Nephron (organoid): ENCODE data around the gene AK9.

Experiments
- H3K27ac Mint-ChIP-seq, 3 experiments: 2 replicates each; pipeline ENCODE4 v1.8.0; 2020; ENCODE audit warnings: mixed read lengths in 3 of 3, mild to moderate bottlenecking in 2 of 3, moderate library complexity in 1 of 3
- H3K27me3 Mint-ChIP-seq: 2 replicates; pipeline ENCODE4 v1.8.0; 2021; ENCODE audit warnings: low read depth, mild to moderate bottlenecking, moderate library complexity, mixed read lengths
- H3K36me3 Mint-ChIP-seq: 2 replicates; pipeline ENCODE4 v1.8.0; 2020; ENCODE audit warnings: low read depth, mixed read lengths
- H3K4me1 Mint-ChIP-seq: 2 replicates; pipeline ENCODE4 v1.8.0; 2020; ENCODE audit warnings: mixed read lengths
- H3K4me3 Mint-ChIP-seq, 3 experiments: 2 replicates each; pipeline ENCODE4 v1.8.0; 2020; ENCODE audit warnings: mild to moderate bottlenecking in 3 of 3, mixed read lengths in 3 of 3, moderate library complexity in 2 of 3
- H3K9me3 Mint-ChIP-seq: 2 replicates; pipeline ENCODE4 v1.8.0; 2020; ENCODE audit warnings: mixed read lengths
- TF ChIP-seq, protein P1 (sequence below), 3 experiments: fragments of 200-600 bp; sonication (generic); IDR thresholded peaks; one replicate each; pipeline ENCODE4 v1.5.0; 2021; ENCODE audit warnings: antibody characterized with exemption in 3 of 3; ENCODE audit not compliant: unreplicated experiment in 3 of 3

AK9 gene

DNA sequence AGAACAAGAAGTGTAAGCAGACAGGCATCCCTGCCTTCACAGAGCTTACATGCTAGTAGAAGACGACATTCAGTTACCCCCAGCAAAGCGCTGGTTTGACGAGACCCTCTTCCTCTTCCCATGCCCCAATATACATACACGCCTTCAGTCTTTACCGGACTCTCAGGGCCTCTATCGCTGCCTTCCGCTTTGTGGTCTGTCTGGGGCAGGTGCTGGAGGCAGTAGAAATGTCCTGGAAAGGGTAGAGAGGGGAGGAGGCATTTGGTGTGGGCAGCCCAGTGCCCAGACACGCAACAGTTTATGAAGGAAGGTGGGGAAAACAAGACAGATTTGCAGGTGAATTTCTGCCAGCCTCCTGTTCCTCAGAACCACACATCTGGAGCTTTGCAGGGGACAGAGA, 244.5 kb downstream of the AK9 start:
- Mint-ChIP-seq H3K4me3 (no peak overlapping the region), H3K4me1 (peaks cover 12% of the 10 kb centered on the region), H3K27me3 (no peaks in the 10 kb centered on the region), H3K9me3 (no peaks in the 10 kb centered on the region), H3K27ac (no peak overlapping the region), H3K36me3 (peaks cover 13% of the 10 kb centered on the region)
- TF ChIP-seq, protein P1, sequence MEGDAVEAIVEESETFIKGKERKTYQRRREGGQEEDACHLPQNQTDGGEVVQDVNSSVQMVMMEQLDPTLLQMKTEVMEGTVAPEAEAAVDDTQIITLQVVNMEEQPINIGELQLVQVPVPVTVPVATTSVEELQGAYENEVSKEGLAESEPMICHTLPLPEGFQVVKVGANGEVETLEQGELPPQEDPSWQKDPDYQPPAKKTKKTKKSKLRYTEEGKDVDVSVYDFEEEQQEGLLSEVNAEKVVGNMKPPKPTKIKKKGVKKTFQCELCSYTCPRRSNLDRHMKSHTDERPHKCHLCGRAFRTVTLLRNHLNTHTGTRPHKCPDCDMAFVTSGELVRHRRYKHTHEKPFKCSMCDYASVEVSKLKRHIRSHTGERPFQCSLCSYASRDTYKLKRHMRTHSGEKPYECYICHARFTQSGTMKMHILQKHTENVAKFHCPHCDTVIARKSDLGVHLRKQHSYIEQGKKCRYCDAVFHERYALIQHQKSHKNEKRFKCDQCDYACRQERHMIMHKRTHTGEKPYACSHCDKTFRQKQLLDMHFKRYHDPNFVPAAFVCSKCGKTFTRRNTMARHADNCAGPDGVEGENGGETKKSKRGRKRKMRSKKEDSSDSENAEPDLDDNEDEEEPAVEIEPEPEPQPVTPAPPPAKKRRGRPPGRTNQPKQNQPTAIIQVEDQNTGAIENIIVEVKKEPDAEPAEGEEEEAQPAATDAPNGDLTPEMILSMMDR (IDR thresholded peaks at IDR 0.05; ENCODE audit: unreplicated experiment in 3 of 3) = no peak

DNA sequence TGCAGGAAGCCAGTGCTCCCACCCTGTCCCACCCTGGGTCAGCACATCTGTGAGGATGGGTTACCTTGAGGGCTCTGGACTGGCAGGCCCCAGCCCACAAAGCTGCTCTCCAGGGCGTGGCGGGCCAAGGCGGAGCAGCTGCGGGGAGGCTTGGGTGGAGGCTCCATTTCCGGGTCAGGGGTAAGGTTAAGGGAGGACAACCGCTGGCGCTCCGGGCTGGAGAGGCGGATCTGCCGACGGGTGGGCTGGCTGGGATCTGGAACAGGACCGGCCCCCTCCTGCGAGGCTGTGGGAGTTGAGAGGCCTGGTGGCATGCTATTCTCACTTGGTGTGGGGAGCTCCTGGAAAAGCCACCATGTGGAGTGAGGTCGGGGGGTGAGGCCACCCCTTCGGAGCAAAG, 244.9 kb downstream of the AK9 start:
- Mint-ChIP-seq H3K36me3 (peaks cover 13% of the 10 kb centered on the region), H3K9me3 (no peaks in the 10 kb centered on the region), H3K27me3 (no peaks in the 10 kb centered on the region), H3K4me3 (no peak overlapping the region), H3K27ac (no peak overlapping the region), H3K4me1 (peaks cover 16% of the 10 kb centered on the region)
- TF ChIP-seq, protein P1 (IDR thresholded peaks at IDR 0.05; ENCODE audit: unreplicated experiment in 3 of 3) = no peak

DNA sequence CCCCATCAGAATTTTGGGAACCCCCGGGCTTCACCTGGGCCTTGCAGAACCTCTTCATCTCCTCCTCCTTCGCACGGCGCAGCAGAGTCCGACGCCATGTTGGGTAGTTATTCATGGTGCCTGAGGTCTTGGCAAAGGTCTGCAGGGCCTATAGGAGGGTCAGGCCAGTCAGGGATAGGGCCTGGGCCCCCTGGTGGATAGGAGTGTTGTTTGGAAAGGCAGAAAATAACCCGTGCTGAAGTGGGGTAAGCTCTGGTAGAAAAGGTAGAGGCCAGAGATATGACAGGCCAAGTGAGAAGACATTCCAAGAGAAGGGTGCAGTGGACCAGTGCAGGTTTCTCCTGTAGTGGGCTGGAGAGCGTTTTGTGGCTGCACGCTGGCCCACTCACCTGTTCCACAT, 245.6 kb downstream of the AK9 start:
- no peaks in the 10 kb centered on the region for H3K27me3 Mint-ChIP-seq
- H3K4me3 Mint-ChIP-seq = no peak overlapping the region
- peaks cover 12% of the 10 kb centered on the region for H3K4me1 Mint-ChIP-seq
- H3K27ac Mint-ChIP-seq = no peak overlapping the region
- peaks cover 9% of the 10 kb centered on the region for H3K36me3 Mint-ChIP-seq
- TF ChIP-seq, protein P1 (IDR thresholded peaks at IDR 0.05; ENCODE audit: unreplicated experiment in 3 of 3) = no peak
- no peaks in the 10 kb centered on the region for H3K9me3 Mint-ChIP-seq

DNA sequence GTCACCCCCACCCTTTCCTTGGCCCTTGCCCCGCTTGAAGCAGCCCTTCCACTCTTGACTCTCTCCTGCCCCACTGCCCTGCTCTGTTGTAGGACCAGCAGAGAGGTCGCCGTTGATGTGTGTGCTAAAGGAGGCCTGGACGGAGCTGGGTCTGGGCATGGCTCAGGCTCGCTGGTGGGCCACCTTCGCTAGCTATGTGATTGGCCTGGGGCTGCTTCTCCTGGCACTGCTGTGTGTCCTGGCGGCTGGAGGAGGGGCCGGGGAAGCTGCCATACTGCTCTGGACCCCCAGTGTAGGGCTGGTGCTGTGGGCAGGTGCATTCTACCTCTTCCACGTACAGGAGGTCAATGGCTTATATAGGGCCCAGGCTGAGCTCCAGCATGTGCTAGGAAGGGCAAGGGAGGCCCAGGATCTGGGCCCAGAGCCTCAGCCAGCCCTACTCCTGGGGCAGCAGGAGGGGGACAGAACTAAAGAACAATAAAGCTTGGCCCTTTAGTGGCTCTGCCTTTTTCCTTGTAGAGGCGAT, 247.5 kb downstream of the AK9 start:
- H3K4me3 Mint-ChIP-seq = peak overlapping the region in 2 of 3 experiments; percentile 97 to 98
- peaks cover 17% of the 10 kb centered on the region for H3K4me1 Mint-ChIP-seq
- no peaks in the 10 kb centered on the region for H3K9me3 Mint-ChIP-seq
- no peak overlapping the region for H3K27ac Mint-ChIP-seq
- no peaks in the 10 kb centered on the region for H3K27me3 Mint-ChIP-seq
- peaks cover 9% of the 10 kb centered on the region for H3K36me3 Mint-ChIP-seq
- TF ChIP-seq, protein P1 (IDR thresholded peaks at IDR 0.05; ENCODE audit: unreplicated experiment in 3 of 3) = no peak
